GM21528 (cell line): ENCODE data around the gene PXYLP1.
A peak's percentile ranks its signal among the peaks of the same experiment; 100 is the strongest.
"Not testable (repeated sequence)": the region's sequence is repeated elsewhere in the genome, so short reads cannot be mapped to it uniquely, and the experiment has no call there.

Experiments used
- ATAC-seq: cut with Tn5 transposase; IDR thresholded peaks from one replicate; pipeline ENCODE4 v1.9.1; 2021; ENCODE audit warnings: mild to moderate bottlenecking, moderate library complexity; ENCODE audit not compliant: unreplicated experiment, low FRiP score

PXYLP1 gene

DNA sequence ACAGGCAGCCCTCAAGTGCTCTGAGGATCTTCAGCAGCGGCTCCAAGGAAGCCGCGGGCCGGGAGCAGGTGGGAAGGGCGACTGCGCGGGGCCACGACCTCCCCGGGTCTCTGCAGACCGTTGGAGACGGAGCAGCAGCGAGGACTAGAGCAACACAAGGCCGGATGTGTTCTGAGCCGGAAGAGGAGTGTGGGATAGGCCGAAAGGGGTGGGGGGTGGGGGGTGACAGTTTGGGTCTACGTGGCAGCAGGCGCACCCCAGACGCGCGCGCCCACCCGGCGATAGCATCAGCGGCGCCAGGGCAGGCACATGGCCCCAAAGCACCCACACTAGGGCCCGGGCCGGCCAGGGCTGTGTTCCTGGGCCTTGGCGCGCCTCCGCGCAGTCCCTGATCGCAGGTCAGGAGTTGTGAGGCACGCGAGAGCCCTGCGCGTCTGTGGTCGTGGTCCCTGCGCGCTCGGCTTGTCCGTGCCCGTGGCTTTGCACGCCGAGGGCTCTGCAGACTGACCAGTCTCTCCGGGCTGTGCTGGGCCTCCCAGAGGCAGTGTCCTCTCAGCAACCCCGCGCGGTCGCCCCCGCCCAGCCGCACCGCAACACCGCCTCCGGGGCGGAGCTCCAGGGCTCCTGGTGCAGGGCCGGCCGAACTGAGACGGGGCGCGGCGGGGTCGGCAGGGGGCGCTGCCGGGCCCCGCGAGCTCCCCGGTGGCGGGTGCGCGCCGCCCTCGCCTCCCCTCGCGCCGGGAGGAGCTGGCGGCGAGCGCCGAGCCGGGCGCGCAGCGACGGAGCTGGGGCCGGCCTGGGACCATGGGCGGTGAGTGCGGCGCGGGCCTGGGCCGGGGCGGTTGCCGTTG, at the start of gene PXYLP1:
Gene PXYLP1, plus strand, starts transcription at position 725 of the 851 bp plus-strand sequence. CDS start 28,351 bp downstream, outside the sequence.
- peak; percentile 96 for ATAC-seq

- ATAC-seq = no peak
Observed at GRCh38 chr3:141183606-141184005, 48.0 kb upstream of the PXYLP1 start.

DNA sequence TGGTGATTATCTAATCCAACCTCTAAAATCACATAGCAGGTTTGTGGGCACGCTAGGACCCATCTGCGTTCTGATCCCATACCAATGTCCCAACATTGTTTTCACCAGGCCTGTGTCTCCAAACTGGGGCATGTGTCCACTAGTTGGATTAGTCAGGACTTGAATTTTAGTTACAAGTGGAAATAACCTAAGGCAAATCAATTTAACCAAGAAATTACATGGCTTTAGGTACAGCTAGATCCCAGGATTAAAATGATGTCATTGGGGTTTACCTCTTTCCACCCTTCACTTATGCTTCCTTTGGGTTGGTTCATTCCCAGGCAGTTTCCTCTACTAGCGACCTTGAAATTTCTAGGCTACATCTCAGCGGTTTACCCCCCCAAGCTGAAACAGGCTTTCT, 47.2 kb upstream of the PXYLP1 start:
- ATAC-seq = no peak

GRCh38 chr3:141191097-141191749, 40.4 kb upstream of the PXYLP1 start:
- no peak for ATAC-seq

GRCh38 chr3:141192345-141192744, 39.3 kb upstream of the PXYLP1 start:
- peak; percentile 98 for ATAC-seq

DNA sequence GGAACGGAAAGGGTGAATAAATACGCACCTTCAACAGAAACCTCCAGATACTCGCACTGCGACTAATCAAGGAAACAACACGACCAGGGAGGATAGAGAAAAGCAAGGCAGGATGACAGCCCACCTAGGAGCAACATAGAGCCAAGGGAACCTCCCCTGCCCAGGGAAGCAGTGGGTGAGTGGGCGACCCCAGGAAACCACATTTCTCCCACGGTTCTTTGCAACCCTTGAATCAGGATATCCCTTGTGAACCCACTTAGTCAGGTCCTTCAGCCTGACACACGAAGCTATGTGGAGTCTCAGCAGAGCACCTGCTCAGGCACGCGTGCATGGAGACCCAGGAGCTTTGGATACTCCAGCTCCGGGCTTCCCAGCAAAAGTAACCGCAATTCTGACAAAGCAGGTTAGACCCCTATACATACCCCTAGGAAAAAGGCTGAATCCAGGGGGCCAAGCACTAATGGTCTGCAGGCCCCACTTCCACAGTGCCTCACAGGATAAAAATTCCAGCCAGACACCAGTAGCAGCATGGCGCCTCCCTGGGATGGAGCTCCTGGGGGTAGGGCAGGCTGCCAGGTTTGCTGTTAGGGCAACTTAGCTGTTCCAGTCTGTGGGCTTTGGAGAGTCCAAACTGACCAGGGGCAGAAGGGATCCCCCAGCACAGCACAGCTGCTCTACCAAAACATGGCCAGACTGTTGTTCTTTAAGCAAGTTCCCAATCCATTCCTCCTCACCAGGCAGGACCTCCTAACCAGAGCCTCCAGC, 38.4 kb upstream of the PXYLP1 start:
- no peak for ATAC-seq

DNA sequence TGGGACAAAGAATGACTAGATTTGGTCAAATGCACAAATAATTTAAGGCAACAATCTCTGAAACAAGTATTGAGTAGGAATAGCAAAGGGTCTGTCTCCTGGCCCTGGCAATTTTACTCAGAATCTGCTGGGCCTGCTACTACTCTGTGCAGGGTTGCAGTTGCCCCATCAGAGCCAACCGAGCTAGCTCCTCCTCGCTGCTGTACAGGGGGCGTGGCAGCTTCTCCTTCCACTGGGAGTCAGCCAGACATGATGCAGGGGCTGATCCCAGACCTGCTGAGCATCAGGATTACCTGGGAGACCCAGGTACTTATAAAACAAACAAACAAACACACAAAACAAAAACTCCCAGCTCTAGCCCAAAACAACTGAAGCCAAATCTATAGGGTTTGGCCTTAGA, 30.5 kb upstream of the PXYLP1 start:
- no peak for ATAC-seq

GRCh38 chr3:141202682-141203081, 28.9 kb upstream of the PXYLP1 start:
- no peak for ATAC-seq

GRCh38 chr3:141203866-141204265, 27.8 kb upstream of the PXYLP1 start:
- no peak for ATAC-seq

- no peak for ATAC-seq
Observed at GRCh38 chr3:141204343-141204742, 27.3 kb upstream of the PXYLP1 start.

- not testable (repeated sequence) for ATAC-seq
Observed at GRCh38 chr3:141211306-141211705, 20.3 kb upstream of the PXYLP1 start.

DNA sequence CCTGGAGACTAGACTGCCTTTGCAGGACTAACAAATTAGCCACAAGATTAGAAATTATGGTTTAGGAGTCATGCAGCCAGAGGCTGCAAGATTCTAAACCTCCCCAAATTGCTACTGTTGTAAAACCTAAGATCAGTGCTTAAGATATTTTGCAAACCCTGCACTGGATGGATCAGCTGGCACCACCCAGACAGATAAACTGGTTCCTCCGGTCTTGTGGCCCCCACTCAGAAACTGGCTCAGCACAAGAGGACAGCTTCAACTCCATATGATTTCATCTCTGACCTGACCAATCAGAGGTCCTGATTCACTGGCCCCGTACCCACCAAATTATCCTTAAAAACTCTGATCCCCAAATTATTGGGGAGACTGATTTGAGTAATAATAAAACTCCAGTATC, 19.5 kb upstream of the PXYLP1 start:
- ATAC-seq = no peak

DNA sequence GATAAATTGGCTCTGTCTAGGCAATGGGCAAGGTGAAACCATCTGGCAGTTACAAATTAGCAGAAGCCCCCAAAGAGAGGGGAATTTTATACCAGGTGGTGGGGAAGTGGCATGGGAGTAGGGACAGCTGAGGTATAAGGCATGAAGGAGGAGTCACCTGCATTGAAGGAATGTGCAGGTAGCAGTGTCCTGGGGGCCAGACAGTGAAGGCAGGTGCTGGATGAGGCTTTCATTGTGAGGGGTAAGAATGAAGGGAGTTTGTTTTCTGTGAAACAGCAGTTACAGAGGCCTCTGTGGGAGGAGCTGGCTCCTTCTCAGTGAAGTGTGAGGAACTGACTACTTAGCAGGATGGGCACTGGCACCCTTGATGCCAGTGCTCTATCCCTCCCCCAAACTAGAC, 19.1 kb upstream of the PXYLP1 start:
- no peak for ATAC-seq

DNA sequence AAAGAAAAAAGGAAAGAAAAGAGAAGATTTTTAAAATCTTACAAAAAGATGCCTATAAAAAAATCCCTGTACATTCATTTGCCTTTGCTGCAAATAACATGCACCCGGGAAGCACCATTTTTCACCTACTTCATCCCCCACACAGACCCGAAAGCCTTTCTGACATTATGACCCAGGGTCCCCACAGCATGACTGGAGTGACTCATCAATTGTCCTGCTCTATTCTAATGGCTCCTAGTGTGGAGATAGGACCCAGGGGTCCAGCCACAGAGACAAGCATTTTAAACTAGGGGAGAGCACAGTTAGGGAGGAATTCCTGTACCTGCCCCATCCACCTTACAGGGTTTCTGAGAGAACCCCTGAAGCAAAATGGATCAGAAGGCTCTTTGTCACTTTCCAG, 14.7 kb upstream of the PXYLP1 start:
- ATAC-seq = no peak

DNA sequence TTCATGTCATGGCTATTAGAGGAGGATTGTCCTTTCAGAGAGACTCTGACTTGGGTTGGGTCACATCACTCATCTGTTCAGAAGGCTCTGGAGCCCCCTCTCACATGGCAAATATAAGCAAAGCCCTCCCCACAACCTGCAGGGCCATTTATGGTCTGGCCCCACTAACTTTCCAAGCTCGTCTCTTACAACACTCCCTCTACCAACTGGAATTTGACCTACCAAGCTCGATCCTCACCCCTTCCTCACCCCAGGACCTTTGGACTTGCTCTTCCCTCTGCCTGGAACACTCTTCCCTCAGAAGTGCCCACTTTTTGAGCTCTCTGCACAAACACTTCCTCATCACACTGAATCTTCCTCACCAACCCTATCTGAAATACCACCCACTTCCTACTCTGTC, 14.2 kb upstream of the PXYLP1 start:
- no peak for ATAC-seq

DNA sequence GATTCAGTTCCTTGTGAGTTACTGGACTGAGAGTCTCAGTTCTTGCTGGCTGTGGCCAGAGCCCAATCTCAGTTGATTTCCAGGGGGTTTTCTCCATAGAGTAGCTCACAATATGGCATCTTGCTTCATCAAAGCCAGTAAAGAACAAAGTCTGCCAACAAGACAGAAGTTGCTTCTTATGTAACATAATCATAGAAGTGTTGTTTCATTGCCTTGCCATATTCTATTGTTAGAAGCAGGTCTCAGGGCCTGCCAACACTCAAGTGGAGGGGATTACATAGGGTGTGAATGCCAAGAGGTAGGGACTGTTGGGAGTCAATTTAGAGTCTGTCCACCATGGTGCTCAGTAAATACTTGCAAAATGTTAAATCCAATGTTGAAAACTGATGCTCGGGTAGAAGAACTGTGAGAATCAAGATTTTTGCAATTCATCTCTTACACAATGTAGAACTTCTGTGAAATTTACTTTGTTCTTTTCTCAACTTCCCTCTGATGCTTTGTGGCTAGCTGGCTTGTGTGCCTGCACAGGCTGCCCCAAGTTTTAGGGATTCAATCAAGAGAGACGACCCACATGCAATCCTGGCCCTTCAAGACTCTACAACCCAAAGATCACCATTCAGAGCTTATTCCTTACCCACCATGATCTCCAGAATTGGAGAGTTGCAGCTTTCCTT, 13.3 kb upstream of the PXYLP1 start:
- ATAC-seq = no peak

- no peak for ATAC-seq
Observed at GRCh38 chr3:141218926-141219325, 12.7 kb upstream of the PXYLP1 start.

DNA sequence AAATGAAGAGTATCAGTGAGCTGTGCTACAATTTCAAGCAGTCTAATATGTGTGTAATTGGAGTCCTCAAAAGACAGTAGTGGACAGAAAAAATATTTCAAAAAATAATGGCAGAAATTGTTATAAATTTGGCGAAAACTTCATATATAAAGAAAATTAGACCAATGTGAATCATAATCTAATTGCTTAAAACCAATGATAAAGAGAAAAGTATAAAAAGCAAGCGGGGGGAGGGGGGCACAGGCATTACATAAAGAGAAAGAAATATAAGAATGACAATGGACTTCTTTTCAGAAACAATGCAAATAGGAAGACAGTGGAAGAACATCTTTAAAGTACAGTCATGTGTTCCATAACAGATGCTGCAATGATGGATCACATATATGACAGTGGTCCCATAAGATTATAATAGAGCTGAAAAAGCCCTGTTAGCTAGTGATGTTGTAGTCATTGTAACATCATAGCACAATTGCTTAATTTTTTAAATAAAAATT, 7.9 kb upstream of the PXYLP1 start:
- ATAC-seq = no peak

- ATAC-seq = no peak
Observed at GRCh38 chr3:141225939-141226338, 5.7 kb upstream of the PXYLP1 start.

GRCh38 chr3:141227216-141227615, 4.4 kb upstream of the PXYLP1 start:
- no peak for ATAC-seq
